SK-N-SH treated with all-trans-retinoic acid at 6 μM for 48 hours (cell line): ENCODE results near the gene CELF4.

Experiments
- ARNTL ChIP-seq: fragments of 450-650 bp; formaldehyde crosslinking; IDR thresholded peaks from 2 replicates; pipeline ENCODE4 v1.5.0; 2020; ENCODE audit warnings: low read depth, mild to moderate bottlenecking, moderate library complexity, borderline replicate concordance
- BACH2 ChIP-seq: fragments of 250-450 bp; sonication (Bioruptor Pico); IDR thresholded peaks from 2 replicates; pipeline ENCODE4 v1.9.0; 2021; ENCODE audit warnings: mild to moderate bottlenecking, borderline replicate concordance
- CREB5 ChIP-seq: fragments of 250-450 bp; sonication (Bioruptor Pico); IDR thresholded peaks from 2 replicates; pipeline ENCODE4 v1.5.1; 2020; ENCODE audit warnings: low read depth, mild to moderate bottlenecking, moderate library complexity
- CSRNP3 ChIP-seq: fragments of 250-450 bp; sonication (Bioruptor Pico); IDR thresholded peaks from 2 replicates; pipeline ENCODE4 v1.5.1; 2021; ENCODE audit warnings: mild to moderate bottlenecking, moderate library complexity
- GLIS3 ChIP-seq: fragments of 250-450 bp; sonication (Bioruptor Pico); IDR thresholded peaks from 2 replicates; pipeline ENCODE4 v1.5.0; 2020; ENCODE audit warnings: mild to moderate bottlenecking, moderate library complexity
- PATZ1 ChIP-seq: fragments of 250-450 bp; sonication (Bioruptor Pico); IDR thresholded peaks from 2 replicates; pipeline ENCODE4 v1.8.0; 2020; ENCODE audit warnings: mild to moderate bottlenecking, moderate library complexity, borderline replicate concordance
- PPARA ChIP-seq: fragments of 250-450 bp; sonication (Bioruptor Pico); IDR thresholded peaks from 2 replicates; pipeline ENCODE4 v1.5.0; 2020; ENCODE audit warnings: mild to moderate bottlenecking, borderline replicate concordance
- RARB ChIP-seq: fragments of 250-450 bp; sonication (Bioruptor Pico); IDR thresholded peaks from 2 replicates; pipeline ENCODE4 v1.8.0; 2021; ENCODE audit warnings: mild to moderate bottlenecking, moderate library complexity
- TOX ChIP-seq: fragments of 250-450 bp; sonication (Bioruptor Pico); IDR thresholded peaks from 2 replicates; pipeline ENCODE4 v1.8.0; 2021; ENCODE audit warnings: mild to moderate bottlenecking, moderate library complexity, borderline replicate concordance
- ZC3H10 ChIP-seq: fragments of 250-450 bp; sonication (Bioruptor Pico); IDR thresholded peaks from 2 replicates; pipeline ENCODE4 v1.5.1; 2021; ENCODE audit warnings: mild to moderate bottlenecking, moderate library complexity
- ZFP30 ChIP-seq: fragments of 450-650 bp; formaldehyde crosslinking; IDR thresholded peaks from 2 replicates; pipeline ENCODE4 v1.5.0; 2022; ENCODE audit warnings: mild to moderate bottlenecking, moderate library complexity
- ZNF70 ChIP-seq: fragments of 450-650 bp; formaldehyde crosslinking; IDR thresholded peaks from 2 replicates; pipeline ENCODE4 v1.5.0; 2020; ENCODE audit warnings: mild to moderate bottlenecking, moderate library complexity
- ZNF8 ChIP-seq: fragments of 450-650 bp; formaldehyde crosslinking; IDR thresholded peaks from 2 replicates; pipeline ENCODE4 v1.5.0; 2020; ENCODE audit warnings: mild to moderate bottlenecking, moderate library complexity

GRCh38 chr18:37532917-37533316 is 32.7 kb downstream of the CELF4 start:
- TF ChIP-seq TOX (CRISPR knock-in tag) (no peak), CSRNP3 (CRISPR knock-in tag) (no peak), ZNF70 (no peak), ARNTL (CRISPR knock-in tag) (no peak), RARB (CRISPR knock-in tag) (no peak), PPARA (CRISPR knock-in tag) (no peak), PATZ1 (CRISPR knock-in tag) (no peak), ZFP30 (CRISPR knock-in tag) (no peak), BACH2 (CRISPR knock-in tag) (no peak), CREB5 (no peak), GLIS3 (CRISPR knock-in tag) (no peak), ZC3H10 (CRISPR knock-in tag) (no peak), ZNF8 (CRISPR knock-in tag) (no peak)
